K562 (cell line): ENCODE results near the gene RPL18A. TPM values are rescaled to one million over a fixed set of nuclear protein-coding genes. Genes with fewer than 3 reads are reported as not detected.

Experiments
- BHLHE40 ChIP-seq: IDR thresholded peaks from 2 replicates; pipeline ENCODE4 v1.6.1; 2011; ENCODE audit warnings: low read length, improper control_type of control experiment
- CBFA2T3 ChIP-seq: fragments of 450-650 bp; IDR thresholded peaks from 2 replicates; pipeline ENCODE4 v1.6.1; 2017
- CXXC5 ChIP-seq: fragments of 250-450 bp; sonication (Bioruptor Pico); IDR thresholded peaks from 2 replicates; pipeline ENCODE4 v1.8.0; 2022; ENCODE audit warnings: inconsistent platforms, mild to moderate bottlenecking, moderate library complexity
- HDAC1 ChIP-seq, 2 experiments: fragments of 450-650 bp; IDR thresholded peaks; 2 replicates each; pipeline ENCODE4 v1.6.1; 2016 to 2017; ENCODE audit warnings: inconsistent platforms in 1 of 2, mild to moderate bottlenecking in 1 of 2, moderate library complexity in 1 of 2
- HNRNPLL ChIP-seq: fragments of 200-400 bp; formaldehyde crosslinking; IDR thresholded peaks from 2 replicates; pipeline ENCODE4 v1.6.1; 2017; ENCODE audit warnings: low read length, low read depth, mild to moderate bottlenecking; ENCODE audit not compliant: poor library complexity, severe bottlenecking
- L3MBTL2 ChIP-seq: fragments of 450-650 bp; IDR thresholded peaks from 2 replicates; pipeline ENCODE4 v1.6.1; 2016; ENCODE audit warnings: mild to moderate bottlenecking, moderate library complexity
- MEF2A ChIP-seq: IDR thresholded peaks from 2 replicates; pipeline ENCODE4 v1.6.1; 2011; ENCODE audit warnings: low read depth, mild to moderate bottlenecking, low read length, moderate library complexity; ENCODE audit not compliant: control insufficient read depth
- NR2C2 ChIP-seq, 2 experiments: fragments of 200-800 bp in 1 of 2; sonication (Bioruptor generic) in 1 of 2; sonication (generic) in 1 of 2; formaldehyde crosslinking in 1 of 2; IDR thresholded peaks; 2 replicates each; pipeline versions ENCODE4 v1.6.1 to v1.8.0; 2016 to 2022; ENCODE audit warnings: mild to moderate bottlenecking in 1 of 2, missing compliant biosample characterization in 1 of 2, missing genetic modification characterization in 1 of 2, missing genetic modification reagents in 1 of 2
- RB1 ChIP-seq: fragments of 450-650 bp; IDR thresholded peaks from 2 replicates; pipeline ENCODE4 v1.6.1; 2017; ENCODE audit warnings: low read depth, mild to moderate bottlenecking
- ZEB2 ChIP-seq: fragments of 450-650 bp; IDR thresholded peaks from 2 replicates; pipeline ENCODE4 v1.6.1; 2016
- ZFX ChIP-seq: sonication (generic); formaldehyde crosslinking; IDR thresholded peaks from 2 replicates; pipeline ENCODE4 v1.8.0; 2022; ENCODE audit warnings: mild to moderate bottlenecking, missing genetic modification reagents, moderate library complexity
- ZNF239 ChIP-seq: fragments of 250-450 bp; sonication (Bioruptor Pico); IDR thresholded peaks from 2 replicates; pipeline ENCODE4 v1.4.0; 2020; ENCODE audit warnings: mild to moderate bottlenecking
- polyA plus RNA-seq, 8 experiments: library from polyadenylated mRNA; depleted of rRNA in 4 of 8; stranded (reverse) in 5 of 8; unstranded in 3 of 8; fragments of >200 nt; fragmentation: Nextera tagmentation in 2 of 8; fragmentation: Illumina TruSeq in 1 of 8; extraction: Ambion mirVana in 2 of 8; extraction: Trizol in 1 of 8; gene quantifications; 2 replicates each; pipeline versions ENCODE4 v1.2.1 to v1.2.3, GENCODE V29; 2011 to 2014; ENCODE audit warnings: inconsistent platforms in 1 of 8, missing spikeins in 1 of 8
- total RNA-seq, 7 experiments: library from RNA; depleted of rRNA in 6 of 7; stranded (reverse); fragments of >200 nt in 6 of 7; fragmentation: Illumina TruSeq in 2 of 7; extraction: Trizol in 2 of 7; gene quantifications; 2 replicates each; pipeline versions ENCODE4 v1.2.1 to v1.2.3, GENCODE V29; 2011 to 2021; ENCODE audit warnings: low replicate concordance in 1 of 7
- TF ChIP-seq, protein P1 (sequence below), 2 experiments: IDR thresholded peaks; 2 replicates each; pipeline ENCODE4 v1.6.1; 2011; ENCODE audit warnings: borderline replicate concordance in 1 of 2, control low read depth in 1 of 2, low read depth in 1 of 2, low read length in 1 of 2, mild to moderate bottlenecking in 1 of 2, mixed read lengths in 1 of 2, moderate library complexity in 1 of 2; ENCODE audit not compliant: insufficient read depth in 1 of 2, insufficient read length in 1 of 2, poor library complexity in 1 of 2, severe bottlenecking in 1 of 2; ENCODE audit errors: extremely low read depth in 1 of 2
- TF ChIP-seq, protein P2 (sequence below): sonication (generic); formaldehyde crosslinking; IDR thresholded peaks from 2 replicates; pipeline ENCODE4 v1.9.0; 2022; ENCODE audit warnings: mild to moderate bottlenecking, missing genetic modification reagents
- TF ChIP-seq, protein P3 (sequence below), 2 experiments: fragments of 450-650 bp; conservative IDR thresholded peaks; 2 replicates each; pipeline ENCODE4 v1.6.1; 2017; ENCODE audit warnings: mild to moderate bottlenecking in 2 of 2, moderate library complexity in 2 of 2
- TF ChIP-seq, protein P4 (sequence below): conservative IDR thresholded peaks from 2 replicates; pipeline ENCODE4 v1.6.1; 2011; ENCODE audit warnings: low read depth, mild to moderate bottlenecking, low read length; ENCODE audit not compliant: control insufficient read depth
- TF ChIP-seq, protein P5 (sequence below): sonication (generic); formaldehyde crosslinking; IDR thresholded peaks from 2 replicates; pipeline ENCODE4 v1.8.0; 2022; ENCODE audit warnings: missing genetic modification reagents, mild to moderate bottlenecking, moderate library complexity, borderline replicate concordance
- TF ChIP-seq, protein P6 (sequence below): fragments of 450-650 bp; formaldehyde crosslinking; IDR thresholded peaks from 2 replicates; pipeline ENCODE4 v1.4.0; 2020; ENCODE audit warnings: mild to moderate bottlenecking

Gene RPL18A
- total and polyA plus RNA-seq, 9 of the 15 experiments (the other 6 are each of a cell fraction or from before 2014, with no cell fraction given) = 626 to 2,882 (median 1,895) TPM

DNA sequence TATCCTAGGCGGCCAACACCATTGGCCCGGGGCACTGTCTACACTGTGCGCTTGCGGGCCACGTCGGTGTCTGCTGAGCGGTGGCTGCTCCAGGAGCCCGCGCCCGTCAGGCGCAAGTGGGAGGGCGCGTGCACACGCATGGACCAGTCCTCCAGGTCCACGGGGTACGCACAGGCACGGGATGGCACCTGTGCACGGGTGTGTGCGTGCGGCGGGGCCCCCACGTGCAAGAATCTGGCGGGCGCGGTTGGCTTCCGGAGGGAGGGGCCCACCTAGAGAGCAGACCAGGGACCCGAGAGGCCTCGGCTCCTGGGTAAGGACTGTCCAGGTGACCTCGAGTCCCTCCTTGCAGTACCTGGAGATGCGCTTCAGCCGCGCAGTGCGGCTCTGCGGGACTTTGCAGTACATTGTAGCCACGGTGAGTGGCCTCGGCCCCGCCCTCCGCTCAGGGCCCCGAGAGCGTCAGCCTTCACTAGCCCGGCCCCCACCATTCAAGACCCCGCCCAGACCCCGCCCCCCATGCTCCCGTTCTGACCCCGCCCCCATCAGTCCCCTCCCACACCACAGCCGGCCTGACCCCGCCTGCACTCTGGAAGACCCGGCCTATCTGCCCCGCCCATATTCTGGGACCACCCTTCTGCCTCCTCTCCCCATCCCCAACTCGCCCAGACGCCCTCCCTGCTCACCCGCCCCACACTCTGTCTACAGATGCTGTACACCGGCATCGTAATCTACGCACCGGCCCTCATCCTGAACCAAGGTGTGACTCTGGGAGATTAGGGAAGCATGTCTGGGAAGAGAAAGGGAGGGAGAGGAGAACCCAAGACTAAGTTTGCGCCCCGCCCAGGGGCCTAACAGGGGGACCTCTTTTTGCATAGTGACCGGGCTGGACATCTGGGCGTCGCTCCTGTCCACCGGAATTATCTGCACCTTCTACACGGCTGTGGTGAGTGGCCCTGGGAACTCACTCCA, 14.4 kb downstream of the RPL18A start (continued):
- peak; percentile 63 for TF ChIP-seq BHLHE40
- TF ChIP-seq CXXC5 (CRISPR knock-in tag) = peak; percentile 35; the same call in 1 of the 2 replicates
- TF ChIP-seq, protein P1, sequence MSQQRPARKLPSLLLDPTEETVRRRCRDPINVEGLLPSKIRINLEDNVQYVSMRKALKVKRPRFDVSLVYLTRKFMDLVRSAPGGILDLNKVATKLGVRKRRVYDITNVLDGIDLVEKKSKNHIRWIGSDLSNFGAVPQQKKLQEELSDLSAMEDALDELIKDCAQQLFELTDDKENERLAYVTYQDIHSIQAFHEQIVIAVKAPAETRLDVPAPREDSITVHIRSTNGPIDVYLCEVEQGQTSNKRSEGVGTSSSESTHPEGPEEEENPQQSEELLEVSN (IDR thresholded peaks at IDR 0.05; ENCODE audit: borderline replicate concordance in 1 of 2, extremely low read depth in 1 of 2, insufficient read depth in 1 of 2, insufficient read length in 1 of 2, low read depth in 1 of 2, low read length in 1 of 2, poor library complexity in 1 of 2, severe bottlenecking in 1 of 2) = peak; percentile 76 to 80
- TF ChIP-seq NR2C2 (CRISPR knock-in tag; IDR thresholded peaks at IDR 0.05) = 0 out of 2 replicates have a peak, but pooled peaks have one; percentile 19
- no peak for TF ChIP-seq NR2C2 (tag; IDR thresholded peaks at IDR 0.05)
- TF ChIP-seq, protein P2, sequence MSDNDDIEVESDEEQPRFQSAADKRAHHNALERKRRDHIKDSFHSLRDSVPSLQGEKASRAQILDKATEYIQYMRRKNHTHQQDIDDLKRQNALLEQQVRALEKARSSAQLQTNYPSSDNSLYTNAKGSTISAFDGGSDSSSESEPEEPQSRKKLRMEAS (CRISPR knock-in tag) = peak; percentile 84
- TF ChIP-seq, protein P3, sequence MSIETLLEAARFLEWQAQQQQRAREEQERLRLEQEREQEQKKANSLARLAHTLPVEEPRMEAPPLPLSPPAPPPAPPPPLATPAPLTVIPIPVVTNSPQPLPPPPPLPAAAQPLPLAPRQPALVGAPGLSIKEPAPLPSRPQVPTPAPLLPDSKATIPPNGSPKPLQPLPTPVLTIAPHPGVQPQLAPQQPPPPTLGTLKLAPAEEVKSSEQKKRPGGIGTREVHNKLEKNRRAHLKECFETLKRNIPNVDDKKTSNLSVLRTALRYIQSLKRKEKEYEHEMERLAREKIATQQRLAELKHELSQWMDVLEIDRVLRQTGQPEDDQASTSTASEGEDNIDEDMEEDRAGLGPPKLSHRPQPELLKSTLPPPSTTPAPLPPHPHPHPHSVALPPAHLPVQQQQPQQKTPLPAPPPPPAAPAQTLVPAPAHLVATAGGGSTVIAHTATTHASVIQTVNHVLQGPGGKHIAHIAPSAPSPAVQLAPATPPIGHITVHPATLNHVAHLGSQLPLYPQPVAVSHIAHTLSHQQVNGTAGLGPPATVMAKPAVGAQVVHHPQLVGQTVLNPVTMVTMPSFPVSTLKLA (conservative IDR thresholded peaks at IDR 0.05) = peak in 1 of 2 experiments; percentile 77; a peak in 3 of 4 replicates
- TF ChIP-seq, protein P4, sequence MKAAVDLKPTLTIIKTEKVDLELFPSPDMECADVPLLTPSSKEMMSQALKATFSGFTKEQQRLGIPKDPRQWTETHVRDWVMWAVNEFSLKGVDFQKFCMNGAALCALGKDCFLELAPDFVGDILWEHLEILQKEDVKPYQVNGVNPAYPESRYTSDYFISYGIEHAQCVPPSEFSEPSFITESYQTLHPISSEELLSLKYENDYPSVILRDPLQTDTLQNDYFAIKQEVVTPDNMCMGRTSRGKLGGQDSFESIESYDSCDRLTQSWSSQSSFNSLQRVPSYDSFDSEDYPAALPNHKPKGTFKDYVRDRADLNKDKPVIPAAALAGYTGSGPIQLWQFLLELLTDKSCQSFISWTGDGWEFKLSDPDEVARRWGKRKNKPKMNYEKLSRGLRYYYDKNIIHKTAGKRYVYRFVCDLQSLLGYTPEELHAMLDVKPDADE = 0 out of 2 replicates have a peak, but pooled peaks have one; percentile 5
- peak; percentile 66; the same call in 1 of the 2 replicates for TF ChIP-seq L3MBTL2
- TF ChIP-seq MEF2A = no peak
- TF ChIP-seq, protein P5, sequence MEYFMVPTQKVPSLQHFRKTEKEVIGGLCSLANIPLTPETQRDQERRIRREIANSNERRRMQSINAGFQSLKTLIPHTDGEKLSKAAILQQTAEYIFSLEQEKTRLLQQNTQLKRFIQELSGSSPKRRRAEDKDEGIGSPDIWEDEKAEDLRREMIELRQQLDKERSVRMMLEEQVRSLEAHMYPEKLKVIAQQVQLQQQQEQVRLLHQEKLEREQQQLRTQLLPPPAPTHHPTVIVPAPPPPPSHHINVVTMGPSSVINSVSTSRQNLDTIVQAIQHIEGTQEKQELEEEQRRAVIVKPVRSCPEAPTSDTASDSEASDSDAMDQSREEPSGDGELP (CRISPR knock-in tag) = peak; percentile 33; the same call in 1 of the 2 replicates
- TF ChIP-seq, protein P6, sequence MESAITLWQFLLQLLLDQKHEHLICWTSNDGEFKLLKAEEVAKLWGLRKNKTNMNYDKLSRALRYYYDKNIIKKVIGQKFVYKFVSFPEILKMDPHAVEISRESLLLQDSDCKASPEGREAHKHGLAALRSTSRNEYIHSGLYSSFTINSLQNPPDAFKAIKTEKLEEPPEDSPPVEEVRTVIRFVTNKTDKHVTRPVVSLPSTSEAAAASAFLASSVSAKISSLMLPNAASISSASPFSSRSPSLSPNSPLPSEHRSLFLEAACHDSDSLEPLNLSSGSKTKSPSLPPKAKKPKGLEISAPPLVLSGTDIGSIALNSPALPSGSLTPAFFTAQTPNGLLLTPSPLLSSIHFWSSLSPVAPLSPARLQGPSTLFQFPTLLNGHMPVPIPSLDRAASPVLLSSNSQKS (CRISPR knock-in tag) = no peak
- TF ChIP-seq HDAC1 (IDR thresholded peaks at IDR 0.05) = 0 out of 4 replicates have a peak, but pooled peaks of 1 of the 2 experiments have one; percentile 3
- TF ChIP-seq HNRNPLL = peak; percentile 34
- TF ChIP-seq ZFX (CRISPR knock-in tag) = peak; percentile 16; the same call in 1 of the 2 replicates
- TF ChIP-seq RB1 = peak; percentile 21; the same call in 1 of the 2 replicates
- peak; percentile 38; the same call in 1 of the 2 replicates for TF ChIP-seq ZNF239
- 0 out of 2 replicates have a peak, but pooled peaks have one; percentile 3 for TF ChIP-seq ZEB2
- peak; percentile 32; the same call in 1 of the 2 replicates for TF ChIP-seq CBFA2T3
